AG04450 (cell line): ENCODE data around the gene TMEM141. TPM values are rescaled to one million over a fixed set of nuclear protein-coding genes. Genes with fewer than 3 reads are reported as not detected.

Experiments
- CTCF ChIA-PET: fragments of 300-600, 350-600 bp; formaldehyde crosslinking; extraction: SDS; loops from one replicate; lab custom pipeline; 2022; ENCODE audit warnings: antibody characterized with exemption, inconsistent platforms; lab: Charles Lee
- POLR2A ChIA-PET: fragments of 350-600 bp; formaldehyde crosslinking; extraction: SDS; loops from one replicate; lab custom pipeline; 2021; ENCODE audit warnings: antibody characterized with exemption, inconsistent platforms; lab: Yijun Ruan, JAX
- DNase-seq: peaks from one replicate; pipeline ENCODE4 v3.0.0-alpha.2; 2011; ENCODE audit warnings: low read depth, low spot score
- H3K27ac ChIP-seq: one replicate; pipeline ENCODE4 v1.5.1; 2012; ENCODE audit warnings: low read depth, low read length, control low read depth
- H3K27me3 ChIP-seq: one replicate; pipeline ENCODE4 v1.6.0; 2012; ENCODE audit warnings: low read length; ENCODE audit not compliant: control insufficient read depth, insufficient read depth
- H3K4me3 ChIP-seq: 2 replicates; pipeline ENCODE4 v1.5.1; 2011; ENCODE audit warnings: mild to moderate bottlenecking, low read depth, low read length, control low read depth
- H3K9me3 ChIP-seq: 2 replicates; pipeline ENCODE4 v1.5.1; 2012; ENCODE audit warnings: low read length; ENCODE audit not compliant: control insufficient read depth, insufficient read depth
- polyA plus RNA-seq: library from polyadenylated mRNA; depleted of rRNA; stranded (reverse); fragments of >200 nt; gene quantifications from 2 replicates; pipeline ENCODE4 v1.2.3, GENCODE V29; 2011
- TF ChIP-seq, protein P1 (sequence below): IDR thresholded peaks from 2 replicates; pipeline ENCODE4 v1.5.1; 2011; ENCODE audit warnings: low read depth, low read length, control low read depth, inconsistent platforms

Gene TMEM141
- polyA plus RNA-seq, 1 experiment: 34.9 TPM

GRCh38 chr9:136824496-136825225, 33.5 kb downstream of the TMEM141 start:
- POLR2A ChIA-PET: interaction anchor here (0.5 kb wide), 2 partner anchors 52 to 124 kb away, joined by 3 to 9 read pairs; no protein-coding TSS in a partner anchor
- DNase-seq: no peak
- Histone ChIP-seq H3K4me3 (no peak overlapping the region), H3K27me3 (no peaks in the 10 kb centered on the region), H3K27ac (no peak overlapping the region), H3K9me3 (no peaks in the 10 kb centered on the region; the same call in 1 of the 2 replicates)
- TF ChIP-seq, protein P1, sequence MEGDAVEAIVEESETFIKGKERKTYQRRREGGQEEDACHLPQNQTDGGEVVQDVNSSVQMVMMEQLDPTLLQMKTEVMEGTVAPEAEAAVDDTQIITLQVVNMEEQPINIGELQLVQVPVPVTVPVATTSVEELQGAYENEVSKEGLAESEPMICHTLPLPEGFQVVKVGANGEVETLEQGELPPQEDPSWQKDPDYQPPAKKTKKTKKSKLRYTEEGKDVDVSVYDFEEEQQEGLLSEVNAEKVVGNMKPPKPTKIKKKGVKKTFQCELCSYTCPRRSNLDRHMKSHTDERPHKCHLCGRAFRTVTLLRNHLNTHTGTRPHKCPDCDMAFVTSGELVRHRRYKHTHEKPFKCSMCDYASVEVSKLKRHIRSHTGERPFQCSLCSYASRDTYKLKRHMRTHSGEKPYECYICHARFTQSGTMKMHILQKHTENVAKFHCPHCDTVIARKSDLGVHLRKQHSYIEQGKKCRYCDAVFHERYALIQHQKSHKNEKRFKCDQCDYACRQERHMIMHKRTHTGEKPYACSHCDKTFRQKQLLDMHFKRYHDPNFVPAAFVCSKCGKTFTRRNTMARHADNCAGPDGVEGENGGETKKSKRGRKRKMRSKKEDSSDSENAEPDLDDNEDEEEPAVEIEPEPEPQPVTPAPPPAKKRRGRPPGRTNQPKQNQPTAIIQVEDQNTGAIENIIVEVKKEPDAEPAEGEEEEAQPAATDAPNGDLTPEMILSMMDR: no peak
- CTCF ChIA-PET: interaction anchor here (0.7 kb wide), 2 partner anchors 205 to 349 kb away, joined by 3 to 5 read pairs; no protein-coding TSS in a partner anchor

- CTCF ChIA-PET: interaction anchor here (1.4 kb wide), 1 partner anchor 17 kb away, joined by 5 read pairs; the partner anchor contains the start of gene AJM1
- TF ChIP-seq, protein P1: no peak
- no peak for DNase-seq
- Histone ChIP-seq H3K27me3 (no peaks in the 10 kb centered on the region), H3K9me3 (no peaks in the 10 kb centered on the region; the same call in 1 of the 2 replicates), H3K4me3 (no peak overlapping the region), H3K27ac (no peak overlapping the region)
- POLR2A ChIA-PET: interaction anchor here (0.5 kb wide), 2 partner anchors 53 to 125 kb away, joined by 3 to 9 read pairs; no protein-coding TSS in a partner anchor
Observed at GRCh38 chr9:136825295-136826187, 34.4 kb downstream of the TMEM141 start.

GRCh38 chr9:136826188-136826541, 35.0 kb downstream of the TMEM141 start:
- ChIA-PET POLR2A (interaction anchor here (0.7 kb wide), 1 partner anchor 428 kb away, joined by 4 read pairs; no protein-coding TSS in a partner anchor), CTCF (interaction anchor here (1.4 kb wide), 1 partner anchor 16 kb away, joined by 5 read pairs; the partner anchor contains the start of gene AJM1)
- TF ChIP-seq, protein P1: no peak
- no peaks in the 10 kb centered on the region; the same call in 1 of the 2 replicates for H3K9me3 ChIP-seq
- H3K27ac ChIP-seq: no peak overlapping the region
- H3K27me3 ChIP-seq: no peaks in the 10 kb centered on the region
- no peak overlapping the region for H3K4me3 ChIP-seq
- no peak for DNase-seq

DNA sequence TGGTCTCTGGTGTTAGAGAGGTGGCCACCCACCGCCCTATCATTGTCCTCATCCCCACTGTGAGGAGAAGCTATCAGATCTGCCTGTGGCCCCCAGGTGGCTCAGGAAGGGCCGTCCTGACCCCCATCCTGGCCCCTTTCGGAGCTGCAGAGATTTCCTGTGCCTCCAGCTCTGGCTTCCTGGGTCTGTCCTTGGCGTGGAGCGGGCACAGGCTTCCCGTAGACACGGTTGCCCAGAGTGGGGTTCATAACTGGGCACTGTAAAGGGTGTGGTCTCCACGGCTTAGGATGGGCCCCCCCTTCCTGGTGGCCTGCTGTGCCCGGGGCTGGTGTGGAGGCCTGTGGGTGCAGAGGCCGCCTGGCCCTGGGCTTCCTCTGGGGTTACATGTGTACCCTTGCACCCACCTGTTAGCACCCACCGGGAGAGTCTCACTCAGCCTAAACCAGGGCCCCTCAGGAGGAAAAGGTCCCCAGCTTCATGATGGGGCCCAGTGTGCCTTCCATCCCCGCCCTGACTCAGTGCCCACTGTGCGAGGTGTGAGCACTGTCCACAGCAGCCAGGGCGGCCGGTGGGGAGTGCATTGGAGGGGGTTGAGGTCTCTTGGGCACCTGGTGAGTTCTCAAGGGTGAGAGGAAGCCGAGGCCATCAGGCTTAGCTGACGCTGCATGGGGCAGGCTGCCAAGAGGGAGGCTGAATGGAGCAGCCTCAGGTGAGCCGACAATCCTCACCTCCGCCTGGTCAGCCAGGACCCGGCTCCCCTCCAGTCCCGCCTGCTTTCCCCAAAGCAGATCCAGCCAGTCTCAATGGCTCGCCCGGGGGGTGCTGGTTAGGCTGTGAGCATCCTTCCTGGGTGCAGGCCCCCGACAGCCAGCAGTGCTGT, 35.8 kb downstream of the TMEM141 start:
- DNase-seq: no peak
- TF ChIP-seq, protein P1: no peak
- H3K27ac ChIP-seq: no peak overlapping the region
- ChIA-PET CTCF (interaction anchor here (1.4 kb wide), 1 partner anchor 15 kb away, joined by 5 read pairs; the partner anchor contains the start of gene AJM1), POLR2A (interaction anchor here (0.7 kb wide), 1 partner anchor 427 kb away, joined by 4 read pairs; no protein-coding TSS in a partner anchor)
- H3K9me3 ChIP-seq: no peaks in the 10 kb centered on the region; the same call in 1 of the 2 replicates
- no peaks in the 10 kb centered on the region for H3K27me3 ChIP-seq
- no peak overlapping the region for H3K4me3 ChIP-seq
